Measurements from ENCODE around the gene RTL1. TPM values are rescaled to one million over a fixed set of nuclear protein-coding genes. Genes with fewer than 3 reads are reported as not detected.

Gene RTL1
- total RNA-seq, 4 donors from 2014 or later: not detected

GRCh38 chr14:100837805-100838350, 65.6 kb downstream of the RTL1 start:
- no peak overlapping the region for H3K4me3 ChIP-seq
- peaks cover 0 to 15% (median 11%) of the 10 kb centered on the region in 4 donors for H3K4me1 ChIP-seq
- intact Hi-C loops (cut with DNase I): no loop called here
- 78% methylated on average over 8 of the region's 8 CpGs for WGBS
- H3K9me3 ChIP-seq: no peaks in the 10 kb centered on the region
- TF ChIP-seq POLR2A (IDR thresholded peaks at IDR 0.05; ENCODE audit: low read depth) (no peak), CTCF (IDR thresholded peaks at IDR 0.05) (no peak), POLR2AphosphoS5 (IDR thresholded peaks at IDR 0.05) (no peak), EP300 (IDR thresholded peaks at IDR 0.05) (no peak)
- H3K27me3 ChIP-seq: peaks cover 0 to 16% (median 0%) of the 10 kb centered on the region in 4 donors
- no peak for DNase-seq (ENCODE audit: extremely low spot score)
- H3K27ac ChIP-seq (replicated peaks in 1 of 4): no peak overlapping the region
- H3K36me3 ChIP-seq: no peaks in the 10 kb centered on the region

GRCh38 chr14:100836941-100837804, 66.3 kb downstream of the RTL1 start:
- H3K4me3 ChIP-seq: no peak overlapping the region
- H3K27me3 ChIP-seq: peaks cover 0 to 16% (median 0%) of the 10 kb centered on the region in 4 donors
- DNase-seq (ENCODE audit: extremely low spot score): no peak
- no peaks in the 10 kb centered on the region for H3K36me3 ChIP-seq
- no peak for TF ChIP-seq POLR2AphosphoS5 (IDR thresholded peaks at IDR 0.05)
- TF ChIP-seq CTCF (IDR thresholded peaks at IDR 0.05): no peak
- TF ChIP-seq POLR2A (IDR thresholded peaks at IDR 0.05; ENCODE audit: low read depth): no peak
- TF ChIP-seq EP300 (IDR thresholded peaks at IDR 0.05): no peak
- no peaks in the 10 kb centered on the region for H3K9me3 ChIP-seq
- no peak overlapping the region for H3K27ac ChIP-seq (replicated peaks in 1 of 4)
- intact Hi-C loops (cut with DNase I): no loop called here
- 87% methylated on average over 24 of the region's 26 CpGs for WGBS
- H3K4me1 ChIP-seq: peaks cover 0 to 9% (median 5%) of the 10 kb centered on the region in 4 donors

GRCh38 chr14:100836311-100836805, 67.2 kb downstream of the RTL1 start:
- intact Hi-C loops (cut with DNase I): no loop called here
- no peak for TF ChIP-seq CTCF (IDR thresholded peaks at IDR 0.05)
- no peak for TF ChIP-seq POLR2A (IDR thresholded peaks at IDR 0.05; ENCODE audit: low read depth)
- TF ChIP-seq EP300 (IDR thresholded peaks at IDR 0.05): no peak
- TF ChIP-seq POLR2AphosphoS5 (IDR thresholded peaks at IDR 0.05): no peak
- Histone ChIP-seq H3K27me3 (peaks cover 0 to 16% (median 0%) of the 10 kb centered on the region in 4 donors), H3K36me3 (no peaks in the 10 kb centered on the region), H3K4me1 (peaks cover 0 to 7% (median 2%) of the 10 kb centered on the region in 4 donors), H3K4me3 (no peak overlapping the region), H3K27ac (replicated peaks in 1 of 4) (no peak overlapping the region), H3K9me3 (no peaks in the 10 kb centered on the region)
- 97% methylated on average over 9 of the region's 12 CpGs for WGBS
- DNase-seq (ENCODE audit: extremely low spot score): no peak

GRCh38 chr14:100835548-100836310, 67.8 kb downstream of the RTL1 start:
- Histone ChIP-seq H3K36me3 (no peaks in the 10 kb centered on the region), H3K4me3 (no peak overlapping the region), H3K4me1 (peaks cover 0 to 7% (median 2%) of the 10 kb centered on the region in 4 donors), H3K9me3 (no peaks in the 10 kb centered on the region), H3K27ac (replicated peaks in 1 of 4) (no peak overlapping the region), H3K27me3 (peaks cover 0 to 16% (median 0%) of the 10 kb centered on the region in 4 donors)
- intact Hi-C loops (cut with DNase I): no loop called here
- DNase-seq (ENCODE audit: extremely low spot score): no peak
- TF ChIP-seq CTCF (IDR thresholded peaks at IDR 0.05): no peak
- no peak for TF ChIP-seq POLR2A (IDR thresholded peaks at IDR 0.05; ENCODE audit: low read depth)
- no peak for TF ChIP-seq EP300 (IDR thresholded peaks at IDR 0.05)
- TF ChIP-seq POLR2AphosphoS5 (IDR thresholded peaks at IDR 0.05): no peak
- WGBS: 89% methylated on average over 22 of the region's 24 CpGs

All from esophagus muscularis mucosa (tissue), 4 donors.